GM10847 (cell line): ENCODE measurements around the gene ZNF107.

Experiments used
- POLR2A ChIP-seq: IDR thresholded peaks from 2 replicates; pipeline ENCODE4 v1.6.1; 2011; ENCODE audit not compliant: insufficient read length; ENCODE audit errors: extremely low read depth

Gene ZNF107

DNA sequence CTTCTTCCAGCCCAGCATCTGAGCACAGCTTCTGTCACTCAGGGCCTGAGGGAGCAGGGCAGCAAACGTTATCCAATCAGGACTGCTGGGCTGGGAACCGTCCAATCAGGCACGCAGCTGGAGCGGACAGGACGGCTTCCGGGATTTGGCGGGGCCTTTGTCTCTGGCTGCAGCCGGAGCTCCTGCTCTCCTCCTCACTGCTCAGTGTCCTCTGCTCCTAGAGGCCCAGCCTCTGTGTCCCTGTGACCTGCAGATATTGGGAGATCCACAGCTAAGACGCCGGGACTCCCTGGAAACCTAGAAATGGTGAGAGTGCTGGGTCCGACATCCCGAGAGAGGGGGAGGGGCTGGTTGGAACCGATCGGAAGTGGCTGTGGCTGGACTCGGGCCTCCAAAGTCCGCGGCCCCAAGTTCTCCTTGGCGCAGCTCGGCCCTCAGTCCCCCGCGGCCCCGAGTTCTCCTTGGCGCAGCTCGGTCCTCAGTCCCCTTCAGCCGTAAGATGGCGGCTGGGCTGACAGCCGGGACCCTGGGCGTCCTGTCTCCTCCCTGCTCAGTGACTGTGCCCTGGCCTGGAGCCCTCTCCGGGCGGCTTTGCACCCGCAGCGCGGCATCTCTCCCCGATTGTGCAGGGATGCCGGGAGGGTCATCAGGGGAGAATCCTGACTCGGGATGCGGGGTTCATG lies at the start of gene ZNF107:
ZNF107 (plus strand) TSS at position 154 of the 683 bp plus-strand sequence; CDS start at position 304, 150 bp downstream.
- TF ChIP-seq POLR2A = peak; percentile 48

DNA sequence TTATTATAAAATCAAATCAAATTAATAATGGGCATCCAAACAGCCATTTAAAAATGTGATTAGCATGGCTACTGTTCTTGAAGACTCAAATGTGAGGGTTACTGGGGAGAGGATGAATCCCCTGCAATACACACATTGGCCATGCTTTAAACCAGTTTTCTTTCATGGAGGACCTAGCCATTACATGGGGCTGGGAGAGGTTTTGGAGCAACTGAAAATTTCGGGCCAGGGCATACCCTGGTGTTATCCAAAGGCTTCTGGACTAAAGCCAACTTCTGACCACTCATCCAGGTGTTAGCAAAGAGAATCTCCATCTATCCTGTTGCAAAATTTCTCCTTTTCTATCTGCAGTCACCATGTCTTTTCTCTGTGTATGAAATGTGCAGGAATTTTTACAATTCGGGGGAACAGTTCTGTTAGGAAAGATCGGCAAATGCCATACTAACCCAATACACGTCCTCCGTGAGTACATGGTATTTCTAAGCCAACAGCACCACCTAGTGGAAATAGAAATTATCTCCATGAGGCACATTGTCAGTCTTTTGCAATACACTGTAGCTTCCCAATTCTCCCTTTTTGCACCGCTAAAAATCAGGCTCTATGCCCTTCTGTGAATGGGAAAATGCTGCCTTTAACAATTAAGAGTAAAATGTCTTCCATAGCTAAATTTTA lies 47.0 kb upstream of the ZNF107 start:
- TF ChIP-seq POLR2A = no peak

DNA sequence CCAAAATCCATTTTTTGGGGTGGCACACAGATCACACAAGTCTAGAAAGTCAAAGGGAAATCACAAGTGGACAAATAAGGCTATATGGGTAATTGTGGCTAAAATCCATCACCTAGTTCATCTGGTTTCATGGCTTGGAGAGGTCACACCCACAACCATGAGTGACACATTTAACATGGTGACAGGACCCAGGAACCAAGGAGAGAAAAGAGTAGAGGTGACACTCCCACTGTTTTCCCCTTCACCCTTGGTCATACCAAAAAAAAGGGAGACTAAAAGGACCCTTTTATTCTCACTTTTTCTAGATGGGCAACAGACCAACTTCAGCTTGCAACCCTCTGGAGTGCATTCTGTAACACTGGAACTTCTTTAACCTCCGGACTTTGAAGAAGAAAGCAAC lies 46.2 kb upstream of the ZNF107 start:
- no peak for TF ChIP-seq POLR2A

DNA sequence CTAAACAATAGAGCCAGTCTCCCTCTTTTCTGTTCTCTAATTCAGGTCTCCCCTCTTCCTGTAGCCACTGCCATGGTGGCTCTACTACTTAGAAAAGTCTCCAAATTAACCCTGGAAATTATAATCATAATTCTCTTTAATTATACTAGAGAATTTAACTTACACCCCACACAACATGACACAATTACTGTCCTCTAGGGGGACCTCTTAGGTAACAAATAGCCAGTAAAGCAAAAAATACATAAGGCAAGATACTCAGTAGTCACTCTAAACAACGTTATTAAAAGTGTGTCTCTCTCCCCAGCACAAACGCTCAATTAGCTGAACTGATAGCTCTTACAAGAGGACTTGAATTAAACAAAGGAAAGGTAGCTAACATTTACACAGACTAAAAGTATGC lies 44.3 kb upstream of the ZNF107 start:
- TF ChIP-seq POLR2A = no peak

DNA sequence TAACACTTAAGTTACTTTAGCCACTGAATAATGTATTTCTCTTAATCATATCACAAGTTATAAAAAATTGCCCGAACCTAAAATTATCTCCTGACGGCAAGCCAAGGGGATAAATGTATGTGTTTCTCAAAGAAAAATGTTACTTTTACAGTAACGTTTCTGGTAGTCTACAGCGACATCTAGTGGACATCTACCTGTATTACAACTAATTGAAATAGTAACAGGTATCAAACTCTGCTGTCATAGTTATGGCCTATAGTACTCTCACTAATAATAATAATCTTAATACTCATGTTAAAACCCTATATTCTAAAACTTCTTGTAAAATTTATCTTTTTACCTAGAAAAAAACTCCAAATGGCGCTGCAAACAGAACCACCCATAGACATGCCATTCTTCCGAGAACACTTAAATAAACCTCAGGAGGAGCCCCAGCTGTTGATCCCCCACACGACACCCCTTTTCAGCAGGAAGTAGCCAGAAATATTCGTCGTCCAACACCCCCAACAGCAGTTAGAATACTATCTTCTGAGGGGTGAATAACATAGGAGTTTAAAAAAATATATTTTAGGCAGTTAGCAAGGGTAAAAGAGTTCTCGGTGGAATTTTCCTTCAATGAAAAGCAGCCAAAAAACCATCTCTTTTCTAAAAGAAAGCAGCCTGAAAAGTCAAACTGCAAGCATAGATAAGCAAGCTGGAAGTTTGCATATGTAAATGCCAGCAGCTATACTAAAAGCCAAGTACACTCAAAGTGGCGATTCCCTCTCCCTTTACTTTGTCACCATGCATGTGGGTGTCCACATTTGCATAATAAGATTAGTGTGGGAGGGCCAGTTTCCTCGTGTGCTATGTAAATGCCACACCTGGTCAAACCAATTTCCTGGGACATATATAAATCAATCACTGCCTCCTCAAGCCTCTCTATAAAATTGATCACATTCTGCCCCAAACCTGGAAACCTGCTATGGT lies 40.5 kb upstream of the ZNF107 start:
- no peak for TF ChIP-seq POLR2A

DNA sequence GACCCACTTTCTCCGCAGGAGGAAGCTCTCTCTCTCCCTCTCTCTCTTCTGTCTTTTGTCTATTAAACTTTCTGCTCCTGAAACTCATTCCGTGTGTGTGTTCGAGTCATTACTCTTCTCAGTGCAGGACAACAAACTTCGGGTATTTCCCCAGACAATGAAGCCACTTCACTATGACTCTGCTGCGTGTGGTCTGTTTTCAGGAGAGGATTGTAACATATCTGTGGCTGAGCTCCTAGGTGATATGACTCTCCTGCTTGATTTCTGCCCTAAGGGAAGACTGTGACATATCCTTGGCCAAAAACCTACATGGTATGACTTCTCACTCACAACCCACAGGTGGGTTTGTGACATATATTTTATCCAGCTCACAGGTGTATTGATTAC lies 39.9 kb upstream of the ZNF107 start:
- TF ChIP-seq POLR2A = no peak

DNA sequence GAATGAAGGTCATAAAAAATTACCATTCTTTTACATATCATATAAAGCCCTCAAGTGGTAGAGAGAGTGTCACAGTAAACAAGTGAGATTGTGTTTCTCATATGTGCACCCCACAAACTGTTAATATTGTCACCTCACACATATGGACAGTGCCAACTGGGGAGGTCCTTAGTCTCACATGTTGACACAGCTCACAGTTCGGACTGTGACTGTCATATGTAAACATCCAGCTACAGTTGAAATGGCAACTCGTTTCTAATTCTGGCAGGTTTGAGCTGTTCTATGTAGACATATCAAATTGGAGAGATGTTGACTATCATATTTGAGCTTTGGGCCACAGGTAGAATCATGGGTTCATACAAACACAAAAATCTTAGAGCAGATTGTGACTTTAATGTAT lies 39.4 kb upstream of the ZNF107 start:
- TF ChIP-seq POLR2A = no peak

DNA sequence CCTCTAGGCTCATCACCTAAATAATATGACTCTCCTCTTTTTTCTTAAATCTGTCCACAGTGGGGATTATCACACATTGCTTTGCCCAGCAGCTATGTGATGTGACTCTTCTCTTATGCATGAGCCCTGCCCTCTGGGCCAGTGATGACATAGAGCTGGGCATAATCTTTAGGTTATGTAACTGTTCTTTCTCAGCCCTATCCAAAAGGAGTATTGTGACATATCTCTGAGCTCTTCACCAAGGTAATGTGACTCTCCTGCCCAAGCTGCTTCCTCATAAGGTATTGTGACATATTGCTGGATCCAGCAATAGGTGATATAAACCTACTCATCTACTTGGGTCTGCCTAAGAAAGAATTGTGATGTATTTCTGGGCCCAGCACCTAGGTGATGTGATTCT lies 37.7 kb upstream of the ZNF107 start:
- no peak for TF ChIP-seq POLR2A

DNA sequence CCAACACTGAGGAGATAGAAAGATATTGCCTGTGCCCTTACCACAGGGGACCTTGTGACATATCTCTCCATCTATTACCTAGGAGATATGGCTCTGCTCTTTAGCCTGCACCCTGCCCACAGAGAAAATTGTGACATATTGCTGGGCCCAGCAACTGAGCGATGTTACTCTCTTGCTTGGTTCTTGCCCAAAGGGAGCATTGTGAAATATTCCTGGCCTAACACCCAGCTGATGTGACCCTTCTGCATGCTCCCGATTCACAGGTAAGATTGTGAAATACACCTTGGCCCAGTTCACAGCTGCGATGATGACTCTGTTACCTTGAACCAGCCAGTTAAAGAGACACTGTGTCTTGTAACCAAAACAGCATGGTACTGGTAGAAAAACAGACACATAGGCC lies 37.2 kb upstream of the ZNF107 start:
- no peak for TF ChIP-seq POLR2A

DNA sequence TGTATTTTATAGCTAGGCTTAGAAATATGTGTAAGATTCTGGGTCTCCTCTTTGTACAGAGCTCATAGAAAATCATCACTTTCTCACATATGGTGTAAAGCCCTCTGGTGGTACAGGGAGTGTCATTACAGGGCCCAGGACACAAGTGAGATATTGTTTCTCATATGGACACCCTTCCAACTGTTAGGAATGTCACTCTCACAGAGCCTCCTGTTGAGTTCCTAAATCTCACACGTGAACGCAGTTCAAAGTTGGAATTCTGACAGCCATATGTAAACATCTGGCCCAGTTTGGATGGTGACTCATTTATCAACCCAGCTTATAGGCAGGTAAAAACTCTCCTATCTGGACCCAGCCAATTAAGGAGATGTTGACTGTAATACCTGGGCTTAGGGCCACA lies 35.4 kb upstream of the ZNF107 start:
- TF ChIP-seq POLR2A = no peak

DNA sequence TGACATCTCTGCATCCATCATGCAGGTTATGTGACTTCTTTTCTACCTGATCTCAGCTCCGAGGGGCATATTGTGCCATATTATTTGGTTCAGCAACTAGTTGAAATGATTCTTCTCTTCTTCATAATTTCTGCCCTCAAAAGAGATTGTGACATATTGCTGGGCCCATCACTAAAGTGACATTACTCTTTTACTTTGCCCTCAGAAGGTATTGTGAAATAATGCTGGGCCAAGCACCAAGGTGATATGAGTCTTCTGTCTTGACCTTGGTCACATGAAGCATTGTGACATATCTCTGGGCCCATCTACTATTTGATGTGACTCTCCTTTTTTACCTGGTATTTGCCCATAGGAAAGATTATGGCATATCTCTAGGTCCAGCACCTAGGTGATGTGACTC lies 33.9 kb upstream of the ZNF107 start:
- TF ChIP-seq POLR2A = no peak

DNA sequence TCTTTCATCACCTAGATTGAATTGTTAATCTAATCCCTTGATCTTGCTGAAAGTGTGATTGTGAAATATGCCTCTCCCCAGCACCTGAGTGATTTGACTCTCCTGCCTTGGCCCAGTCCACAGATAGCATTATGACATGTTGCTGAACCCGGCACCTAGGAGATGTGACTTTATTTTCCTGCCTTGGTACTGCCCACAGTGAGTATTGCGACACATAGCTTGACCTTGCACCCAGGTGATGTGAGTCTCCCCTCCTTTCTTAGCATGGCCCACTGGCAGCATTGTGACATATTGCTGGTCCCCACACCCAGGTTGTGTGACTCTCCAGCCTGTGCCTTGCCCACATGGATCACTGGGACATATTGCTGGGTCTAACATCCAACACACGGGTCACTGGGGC lies 32.5 kb upstream of the ZNF107 start:
- no peak for TF ChIP-seq POLR2A

DNA sequence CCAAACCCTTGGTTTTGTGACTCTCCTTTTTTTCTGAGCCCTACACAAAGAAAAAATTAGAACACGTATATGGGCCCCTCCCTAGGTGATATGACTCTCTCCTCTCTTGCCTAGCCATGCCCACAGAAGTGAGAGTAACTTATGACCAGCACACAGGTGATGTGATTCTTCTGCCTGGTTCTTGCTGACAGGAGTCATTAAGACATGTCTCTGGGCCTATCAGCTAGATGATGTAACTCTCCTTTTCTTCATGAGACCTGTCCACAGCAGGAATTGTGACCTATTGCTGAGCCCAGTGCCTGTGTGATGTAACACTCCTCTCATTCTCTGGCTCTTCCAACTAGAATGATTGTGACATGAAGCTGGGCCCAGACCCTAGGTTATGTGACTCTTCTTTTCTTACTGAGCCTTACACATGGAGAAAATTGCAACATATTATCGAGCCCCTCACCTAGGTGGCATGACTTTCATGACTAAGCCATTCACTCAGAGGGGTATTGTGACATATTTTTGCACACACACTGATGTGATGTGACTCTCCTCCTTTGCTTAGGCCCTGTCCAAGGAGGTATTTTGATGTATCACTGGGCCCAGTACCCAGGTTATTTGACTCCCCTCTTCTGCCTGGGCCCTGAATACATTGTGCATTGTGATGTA lies 31.4 kb upstream of the ZNF107 start:
- no peak for TF ChIP-seq POLR2A

DNA sequence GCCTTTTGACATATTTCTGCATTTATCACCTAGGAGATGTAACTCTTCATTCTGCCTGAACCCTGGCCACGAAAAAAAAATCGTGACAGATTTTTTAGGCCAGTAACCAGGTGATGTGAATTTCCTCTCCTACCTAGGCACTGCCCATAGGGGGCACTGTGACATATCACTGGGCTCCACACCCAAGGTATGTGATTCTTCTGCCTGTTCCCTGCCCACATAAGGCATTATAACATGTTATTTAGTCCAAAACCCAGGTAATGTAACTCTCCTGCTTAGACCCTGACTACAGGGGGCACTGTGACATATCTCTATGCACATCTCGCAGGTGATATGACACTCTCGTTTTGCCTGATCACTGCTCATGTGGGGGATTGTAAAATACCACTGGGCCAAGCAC lies 29.5 kb upstream of the ZNF107 start:
- no peak for TF ChIP-seq POLR2A
